Activated CD4-positive, alpha-beta T cell treated with anti-CD3 and anti-CD28 coated beads, Interleukin-2, Interleukin-4, amounts not matched to agents 100 ng/mL and 50 ng/mL, durations not matched to agents 16 hours and 8 hours (primary cell): ENCODE data around the gene GSG1.
A peak's percentile ranks its signal among the peaks of the same experiment; 100 is the strongest.

Experiments used
- DNase-seq: peaks from one replicate; pipeline ENCODE4 v3.0.0-alpha.2; 2020; ENCODE audit warnings: low spot score

Gene GSG1

DNA sequence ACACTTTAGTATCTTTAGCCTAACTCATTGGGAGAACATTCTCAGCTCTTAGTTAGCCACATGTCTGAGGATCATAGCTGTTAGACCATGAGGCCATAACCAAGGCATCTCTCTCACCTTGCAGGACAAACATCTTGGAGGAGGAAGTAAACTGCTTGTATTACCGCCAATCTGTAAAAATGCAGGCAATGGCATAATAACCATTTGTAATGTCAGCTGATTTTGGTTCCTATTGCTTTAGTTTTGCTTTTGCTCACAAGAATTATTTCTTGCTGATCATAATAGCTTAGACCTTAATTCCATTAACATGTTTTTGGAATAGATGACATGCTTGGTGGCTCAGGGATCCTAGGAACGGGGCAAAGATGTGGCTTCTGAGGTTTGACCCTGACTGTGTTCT is 16.4 kb upstream of the GSG1 start:
- DNase-seq: no peak

DNA sequence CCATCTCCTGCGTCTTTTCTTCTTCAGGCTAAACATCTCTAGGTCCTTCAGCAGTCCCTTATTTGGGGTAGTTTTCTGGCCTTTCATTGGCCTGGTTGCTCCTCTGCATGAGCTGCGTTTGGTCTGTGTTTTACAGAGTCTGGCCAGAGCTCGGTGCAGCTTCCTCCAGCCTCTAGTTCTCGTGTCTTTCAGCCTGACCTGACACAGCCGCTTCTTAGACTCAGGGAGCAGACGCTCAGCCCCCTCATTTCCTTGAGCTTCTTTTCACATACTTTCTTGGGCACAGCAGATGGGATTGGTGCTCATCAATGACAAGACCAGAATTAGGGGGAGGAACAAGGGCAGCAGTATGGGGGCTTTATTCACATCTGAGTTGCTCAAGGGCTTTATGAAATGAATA is 13.6 kb upstream of the GSG1 start:
- no peak for DNase-seq

DNA sequence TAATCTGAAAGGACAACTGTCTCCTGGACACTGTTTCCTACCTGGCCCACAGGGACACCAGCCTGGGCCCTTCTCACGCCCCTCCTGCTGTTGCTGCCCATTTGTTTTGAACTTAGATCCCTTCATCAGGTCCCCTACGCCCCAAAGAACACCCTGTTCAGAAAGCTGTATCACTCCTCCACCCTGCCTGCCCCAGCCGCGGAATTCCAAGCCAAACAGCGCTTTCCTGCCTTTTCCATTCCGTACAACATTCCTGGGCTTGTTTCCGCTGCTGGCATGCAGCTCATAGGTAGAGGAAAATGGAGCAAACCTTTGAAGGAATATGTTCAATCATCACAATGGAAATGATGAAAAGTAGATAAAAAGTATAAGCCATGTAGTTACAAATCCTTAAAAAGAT is 12.8 kb upstream of the GSG1 start:
- DNase-seq: no peak

DNA sequence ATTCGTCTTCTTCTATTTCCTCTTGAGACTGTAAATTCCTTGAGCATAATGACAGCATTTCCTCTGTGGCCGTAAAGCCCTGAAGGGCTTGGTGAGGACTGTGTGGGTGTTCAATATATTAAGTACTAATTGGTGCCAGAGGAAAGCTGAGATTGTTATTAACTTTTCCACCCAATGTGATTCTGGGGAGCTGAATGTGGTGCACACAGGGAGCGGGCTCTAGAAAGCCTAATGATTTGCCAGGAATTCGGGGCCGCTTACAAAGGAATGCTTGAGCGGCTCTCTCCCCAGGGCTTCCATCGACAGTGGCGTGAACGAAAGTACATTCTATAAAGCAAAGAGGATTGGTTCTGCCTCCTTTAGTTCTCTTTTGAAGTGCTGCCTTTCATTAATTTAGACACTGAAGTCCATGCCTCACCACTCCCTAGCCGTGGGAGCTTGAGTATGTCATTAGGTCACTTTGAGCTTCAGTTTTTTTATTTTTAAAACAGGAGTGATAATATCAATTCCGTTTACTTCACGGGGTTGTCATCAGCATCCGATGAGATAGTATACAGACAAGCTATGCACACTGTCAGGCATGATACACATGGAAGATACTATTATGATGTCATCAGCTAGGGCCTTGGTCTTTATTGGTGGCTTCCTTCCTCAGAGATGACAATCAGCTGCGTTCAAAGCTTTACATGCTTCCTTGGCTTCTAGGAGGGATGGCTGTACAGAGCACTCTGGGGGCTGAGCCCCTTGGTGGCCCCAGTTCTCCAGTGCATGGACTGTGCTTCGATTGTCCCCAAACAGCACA is 11.0 kb upstream of the GSG1 start:
- DNase-seq: no peak

DNA sequence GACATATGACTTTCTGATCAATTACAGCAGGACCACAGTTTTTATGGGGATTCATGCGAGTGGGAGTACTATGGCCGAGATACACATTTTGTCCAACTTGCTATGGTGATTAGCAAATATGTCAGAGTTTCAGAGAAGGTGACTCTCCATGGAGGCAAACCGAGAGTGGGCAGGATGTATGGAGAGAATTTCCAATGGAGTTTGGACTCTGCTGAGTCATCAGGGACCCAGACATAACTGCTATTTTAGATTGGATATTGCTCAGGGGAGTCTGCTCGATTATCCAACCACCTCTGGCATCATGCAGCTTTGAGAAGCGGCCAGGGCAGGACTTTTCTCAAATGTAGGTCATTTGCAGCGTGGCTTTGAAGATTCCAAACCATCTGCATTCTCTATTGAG is 9.5 kb upstream of the GSG1 start:
- no peak for DNase-seq

DNA sequence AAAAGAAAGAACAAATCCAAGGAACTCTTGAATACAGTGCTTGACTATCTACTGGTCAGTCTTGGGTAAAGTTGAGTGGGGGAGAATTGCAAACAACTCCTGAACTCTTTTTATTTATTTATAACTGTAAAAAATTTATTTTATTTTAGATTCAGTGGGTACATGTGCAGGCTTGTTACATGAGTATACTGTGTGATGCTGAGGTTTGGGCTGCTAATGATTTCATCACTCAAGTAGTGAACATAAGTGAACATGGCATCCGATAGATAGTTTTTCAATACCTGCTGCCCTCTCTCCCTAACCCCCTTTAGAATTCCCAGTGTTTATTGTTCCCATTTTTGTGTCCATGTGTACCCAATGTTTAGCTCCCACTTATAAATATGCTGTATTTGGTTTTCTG is 3.2 kb upstream of the GSG1 start:
- no peak for DNase-seq

DNA sequence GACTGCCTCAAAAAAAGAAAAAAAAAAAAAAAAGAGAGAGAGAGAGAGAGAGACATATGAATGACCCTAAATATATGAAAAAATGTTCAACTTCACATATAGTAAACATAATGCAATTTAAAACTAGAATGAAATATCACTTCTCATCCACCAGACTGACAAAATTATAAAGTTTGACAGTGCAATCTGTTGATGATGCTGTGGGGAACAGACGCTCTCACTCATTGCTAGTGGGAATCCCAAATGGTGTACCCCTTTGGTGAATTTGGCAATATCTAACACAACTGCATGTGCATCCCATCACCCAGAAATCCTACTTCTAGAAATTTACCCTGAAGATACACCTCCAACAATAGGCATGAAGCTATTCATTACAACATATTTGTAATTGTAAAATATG is 2.3 kb upstream of the GSG1 start:
- DNase-seq: no peak

DNA sequence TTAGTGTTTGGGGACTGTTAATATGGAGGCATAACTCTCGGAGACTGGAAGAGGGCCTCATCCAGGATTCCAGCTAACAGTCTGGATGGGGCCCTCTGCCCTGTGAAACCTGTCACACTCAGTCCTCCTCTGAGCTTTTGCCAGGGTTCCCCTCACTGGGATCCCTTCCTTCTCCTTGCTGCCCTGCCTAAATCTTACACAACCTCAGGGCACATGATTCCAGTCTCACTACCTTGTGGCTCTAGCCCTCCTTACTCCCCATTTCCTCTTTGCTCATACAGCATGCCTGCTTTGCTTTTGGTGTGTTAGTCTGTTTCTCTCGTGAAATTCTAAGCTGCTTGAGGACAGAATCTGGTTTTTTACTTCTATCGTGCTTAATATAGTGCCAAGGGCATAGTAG is 942 bp upstream of the GSG1 start:
- DNase-seq: no peak

DNA sequence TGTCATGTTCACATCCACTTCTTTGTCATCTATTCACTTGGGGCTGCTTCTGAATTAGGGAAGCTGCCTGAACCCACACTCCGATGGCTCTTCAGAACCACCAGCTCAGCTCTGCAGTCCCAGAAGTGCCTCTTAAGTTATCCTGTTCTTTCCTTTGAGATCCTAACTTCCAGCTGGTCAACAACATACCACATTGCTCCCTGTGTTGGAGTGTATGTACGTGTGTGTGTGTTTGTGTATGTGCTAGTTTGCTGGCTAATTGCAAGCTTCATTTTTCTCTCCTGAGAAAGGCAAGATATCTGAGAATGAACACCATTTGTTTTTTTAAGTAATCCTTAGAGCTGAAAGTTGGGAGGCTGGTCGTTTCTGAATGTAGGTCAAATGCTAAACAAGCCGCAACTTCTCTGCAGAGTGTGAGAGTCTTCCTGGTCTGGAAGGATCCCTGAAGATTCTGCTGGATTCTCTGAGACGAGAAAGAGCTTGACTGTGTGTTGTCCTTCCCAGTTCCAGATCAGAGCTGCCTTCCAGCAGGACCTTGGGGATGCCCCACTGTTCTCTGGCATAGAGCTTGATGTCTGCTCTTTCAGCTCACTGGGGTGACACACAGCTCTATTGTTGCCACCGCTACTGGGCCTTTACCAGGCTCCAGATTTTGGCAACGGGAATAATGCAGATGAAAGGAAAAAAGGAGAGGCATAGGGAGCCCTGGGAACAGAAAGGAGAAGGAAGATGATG is 839 bp downstream of the GSG1 start:
- no peak for DNase-seq

DNA sequence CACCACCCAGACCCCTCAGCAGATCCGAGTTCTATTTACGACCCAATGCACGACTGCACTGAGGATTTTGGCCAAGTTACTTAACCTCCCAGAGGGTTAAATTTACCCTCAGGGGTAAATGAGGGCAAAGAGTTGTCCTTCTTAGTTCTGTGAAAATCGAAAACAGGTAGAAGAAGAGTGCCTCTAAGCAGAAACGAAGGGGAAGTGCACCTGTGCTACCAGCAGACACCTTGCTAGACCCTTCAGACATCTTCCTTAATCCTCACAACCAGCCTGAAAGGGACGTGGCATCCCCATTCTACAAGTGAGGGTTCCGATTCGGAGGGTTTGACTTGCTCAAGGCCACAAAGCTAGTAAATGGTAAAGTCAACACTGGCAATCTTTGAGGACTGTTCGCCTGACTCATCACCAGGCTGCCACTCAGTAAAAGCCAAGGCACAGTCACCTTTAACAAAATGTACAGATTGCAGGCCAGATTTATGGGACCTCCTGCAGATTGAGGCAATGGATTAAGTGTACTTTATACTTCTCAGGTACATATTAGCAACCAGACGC is 1.6 kb downstream of the GSG1 start:
- DNase-seq: peak; percentile 56

DNA sequence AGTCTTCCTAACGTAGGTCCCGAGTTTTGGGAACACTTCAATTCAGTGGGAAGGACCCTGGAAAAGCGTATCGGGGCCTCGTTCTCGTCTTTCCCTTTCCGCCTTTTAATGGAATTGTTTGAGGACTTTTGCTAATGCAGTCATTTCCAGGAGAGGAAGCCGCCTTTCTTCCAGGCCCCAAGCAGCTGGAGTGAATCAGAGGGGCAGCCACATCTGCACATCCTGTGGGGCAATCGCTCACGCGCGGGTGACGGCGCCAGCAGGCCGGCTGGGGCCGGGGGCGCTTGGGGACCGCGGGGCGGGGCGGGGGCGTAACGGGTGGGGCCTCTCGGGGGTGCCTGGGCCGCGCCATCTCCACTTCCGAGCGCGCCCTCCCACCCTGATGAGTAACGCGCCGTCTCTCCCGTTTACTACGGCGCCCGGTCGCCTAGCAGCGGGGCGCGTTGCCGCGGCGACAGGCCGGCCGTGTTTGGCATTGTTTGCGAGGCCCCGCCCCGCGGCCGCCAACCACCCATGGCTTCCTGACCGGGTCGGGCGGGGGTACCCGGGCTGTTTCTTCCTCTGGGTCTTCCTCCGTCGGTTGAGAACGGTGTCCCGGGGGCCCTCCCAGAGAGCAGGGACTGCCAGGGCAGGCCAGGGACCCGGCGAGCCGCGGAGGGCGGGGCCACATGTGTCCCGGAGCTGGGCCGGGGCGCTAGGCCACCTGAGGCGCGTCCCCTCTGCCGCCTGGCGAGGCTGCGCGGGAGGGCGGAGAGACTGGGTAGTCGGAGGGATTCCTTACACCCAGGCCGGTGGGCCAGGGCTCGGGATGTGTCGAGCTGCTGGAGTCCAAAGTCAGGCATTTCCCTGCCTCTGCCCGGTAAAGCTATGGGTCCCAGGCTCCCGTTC is 2.3 kb downstream of the GSG1 start:
- peak; percentile 90 for DNase-seq

DNA sequence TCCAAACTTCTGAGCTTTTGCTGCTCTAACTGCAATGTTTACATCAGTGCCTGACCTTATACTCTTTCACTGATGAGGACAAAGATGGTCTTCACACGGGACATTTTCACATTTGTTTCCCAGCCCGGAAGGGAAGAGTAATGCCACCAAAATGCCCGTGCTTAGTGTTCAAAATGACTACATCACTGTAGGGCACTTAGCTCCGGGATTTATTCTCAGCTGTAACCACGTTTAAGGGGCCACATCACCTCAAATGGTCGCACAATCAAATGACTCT is 2.9 kb downstream of the GSG1 start:
- no peak for DNase-seq

DNA sequence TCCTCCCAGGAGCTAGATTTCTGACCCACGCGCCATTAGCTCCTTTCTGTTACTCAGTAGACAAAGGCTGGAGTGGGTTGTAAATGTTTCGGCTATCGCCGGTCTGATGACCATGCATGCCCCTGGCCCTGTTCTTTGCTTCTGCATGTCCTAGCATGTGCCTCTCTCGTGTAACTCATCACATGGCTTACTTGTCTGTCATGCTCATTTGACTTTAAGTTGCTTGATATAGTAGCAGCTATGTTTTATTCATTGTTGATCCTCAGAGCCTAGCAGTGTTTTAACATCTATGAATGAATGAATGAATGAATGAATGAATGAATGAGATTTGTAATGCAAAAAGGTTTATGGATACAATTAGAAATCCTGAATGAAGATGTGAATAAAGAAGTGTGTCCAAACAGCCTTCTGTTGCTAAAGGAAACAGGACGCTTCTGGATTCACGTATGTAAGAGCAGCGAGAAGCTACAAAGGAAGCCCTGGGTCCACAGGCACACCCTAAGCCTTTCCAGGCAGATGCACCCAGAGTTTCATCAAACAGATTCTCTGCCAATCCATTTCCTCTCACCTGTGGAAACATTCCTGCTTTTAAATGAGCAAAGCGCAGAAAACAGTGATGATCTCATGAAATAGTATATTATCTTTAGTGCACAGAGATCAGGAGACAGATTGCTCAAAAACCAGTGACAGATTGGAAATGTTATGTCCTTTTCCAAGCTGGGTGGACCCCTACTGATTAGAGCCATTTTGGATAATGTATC is 3.4 kb downstream of the GSG1 start:
- no peak for DNase-seq

DNA sequence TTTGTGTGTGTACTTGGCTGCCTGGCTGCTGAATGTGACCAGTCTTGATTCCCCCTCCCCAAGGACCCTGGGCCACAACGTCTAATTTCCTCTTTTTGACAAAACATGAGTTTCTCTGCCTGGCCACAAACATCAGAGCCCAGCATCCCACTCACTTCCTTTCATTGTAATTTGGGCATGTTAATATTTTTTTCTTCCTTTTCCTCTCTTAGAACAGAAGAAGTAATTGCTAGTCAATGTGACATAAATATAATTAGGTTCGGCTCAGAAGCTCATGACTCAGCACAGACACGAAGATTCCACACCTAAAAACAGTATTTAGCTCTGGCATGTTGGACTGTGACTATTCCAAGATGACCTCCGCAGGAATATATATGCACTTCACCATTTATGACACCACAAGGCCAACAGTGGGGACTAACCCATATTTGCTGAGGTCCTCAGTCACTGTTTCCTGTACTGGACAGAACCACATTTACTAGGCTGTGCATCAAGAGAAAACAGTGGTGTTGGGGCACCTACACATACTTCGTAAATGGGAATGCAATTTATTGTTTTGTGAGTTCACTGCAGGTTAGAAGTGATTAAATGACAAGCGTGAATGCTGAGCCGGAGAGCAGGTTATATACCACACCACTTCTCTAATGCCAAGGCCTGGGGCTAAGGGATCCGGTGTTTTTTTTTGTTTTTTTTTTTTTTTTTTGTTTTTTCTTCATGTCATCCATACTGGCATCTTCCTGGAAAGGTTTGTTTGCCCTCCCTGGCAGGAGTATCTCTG is 4.2 kb downstream of the GSG1 start:
- no peak for DNase-seq

DNA sequence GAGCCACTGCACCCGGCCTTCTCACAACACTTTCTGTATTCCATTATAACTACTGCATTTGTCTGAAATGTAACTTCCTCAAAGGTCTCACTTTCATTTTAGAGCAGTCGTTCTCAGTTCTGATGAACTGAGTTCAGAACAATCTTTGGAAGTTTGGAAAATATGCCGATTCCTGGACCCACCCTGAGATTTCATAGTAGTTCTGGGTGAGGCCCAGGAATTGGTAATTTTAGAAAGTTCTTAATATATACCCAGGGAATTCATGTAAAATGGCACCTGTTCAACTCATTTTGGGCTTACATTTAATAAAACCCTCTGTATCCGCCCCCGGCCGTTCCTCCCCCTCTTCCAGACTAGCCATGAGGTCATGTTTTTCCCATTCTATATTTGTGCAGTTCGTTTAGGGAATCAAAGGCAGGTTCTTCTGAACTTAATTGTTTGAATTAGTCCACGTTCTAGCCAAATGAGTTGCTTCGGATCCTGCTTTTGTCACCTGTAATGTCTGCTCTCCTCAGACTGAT is 5.9 kb downstream of the GSG1 start:
- no peak for DNase-seq

DNA sequence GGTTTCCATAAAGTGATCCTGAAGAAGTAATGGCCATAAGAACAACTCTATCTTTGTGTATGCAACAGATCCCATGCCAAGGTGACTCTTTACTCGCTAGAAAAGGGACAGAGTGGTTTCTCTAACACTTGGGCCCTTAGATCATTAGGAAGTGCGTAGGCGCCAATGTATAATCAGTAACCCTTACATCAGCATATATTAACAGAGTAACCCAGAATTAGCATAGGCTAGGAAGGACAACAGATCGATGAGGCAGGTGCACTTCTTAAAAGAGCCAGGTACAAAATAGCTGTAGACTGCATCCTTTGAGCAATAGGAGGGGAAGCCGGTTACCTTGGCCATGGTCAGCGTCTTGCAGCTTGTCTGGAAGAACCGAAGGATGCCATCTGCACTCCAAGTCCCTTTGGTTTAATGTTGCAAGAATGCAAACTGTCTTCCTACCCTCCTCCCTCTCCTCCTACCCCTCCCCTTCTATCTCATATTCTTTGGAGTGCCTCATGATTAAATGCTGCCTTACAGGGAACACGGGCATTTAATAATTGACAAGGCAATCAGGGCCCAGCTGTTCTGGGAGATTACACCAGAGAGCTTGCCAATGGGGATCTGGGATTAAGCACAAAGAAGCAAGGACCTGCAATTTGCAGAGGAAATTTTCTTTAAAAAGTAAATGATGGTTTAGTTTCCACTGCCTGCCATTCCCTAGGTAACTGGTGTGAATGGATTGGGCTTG is 8.0 kb downstream of the GSG1 start:
- no peak for DNase-seq

DNA sequence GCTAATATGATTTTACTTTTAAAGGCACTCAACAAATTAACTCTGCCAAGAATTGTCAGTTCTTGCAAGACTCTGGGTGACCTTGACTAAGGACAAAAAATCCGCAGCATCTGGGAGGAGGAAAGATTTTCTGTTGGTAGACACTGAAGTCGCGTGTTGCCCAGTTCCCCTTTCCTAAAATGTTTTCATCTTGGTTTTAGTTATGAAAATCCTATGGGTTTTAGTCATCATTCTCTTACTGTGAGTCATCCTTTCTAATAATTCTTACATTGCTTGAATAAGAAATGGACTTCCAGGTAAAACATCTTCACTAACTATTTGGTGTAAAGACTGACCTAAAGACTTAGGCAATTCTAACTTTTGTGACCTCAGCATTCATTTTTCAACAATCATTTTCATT is 9.1 kb downstream of the GSG1 start:
- DNase-seq: peak; percentile 30

DNA sequence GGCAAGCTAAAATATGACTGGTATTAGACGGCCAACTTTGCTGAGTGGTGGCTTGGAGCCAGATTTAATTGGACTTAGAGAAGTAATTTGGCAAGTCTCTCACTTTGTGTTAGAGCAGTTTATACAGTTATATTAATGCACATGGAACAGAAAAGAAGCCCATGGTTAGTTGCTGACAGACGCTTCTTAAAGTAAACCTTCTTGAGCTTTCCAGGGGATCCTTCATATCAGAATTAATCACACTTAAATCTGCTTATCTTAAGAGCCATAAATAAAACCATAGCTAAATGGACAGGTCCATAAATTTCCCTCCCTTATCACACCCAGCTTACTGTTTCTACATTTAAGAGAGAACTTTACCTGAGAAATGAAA is 9.6 kb downstream of the GSG1 start:
- no peak for DNase-seq

DNA sequence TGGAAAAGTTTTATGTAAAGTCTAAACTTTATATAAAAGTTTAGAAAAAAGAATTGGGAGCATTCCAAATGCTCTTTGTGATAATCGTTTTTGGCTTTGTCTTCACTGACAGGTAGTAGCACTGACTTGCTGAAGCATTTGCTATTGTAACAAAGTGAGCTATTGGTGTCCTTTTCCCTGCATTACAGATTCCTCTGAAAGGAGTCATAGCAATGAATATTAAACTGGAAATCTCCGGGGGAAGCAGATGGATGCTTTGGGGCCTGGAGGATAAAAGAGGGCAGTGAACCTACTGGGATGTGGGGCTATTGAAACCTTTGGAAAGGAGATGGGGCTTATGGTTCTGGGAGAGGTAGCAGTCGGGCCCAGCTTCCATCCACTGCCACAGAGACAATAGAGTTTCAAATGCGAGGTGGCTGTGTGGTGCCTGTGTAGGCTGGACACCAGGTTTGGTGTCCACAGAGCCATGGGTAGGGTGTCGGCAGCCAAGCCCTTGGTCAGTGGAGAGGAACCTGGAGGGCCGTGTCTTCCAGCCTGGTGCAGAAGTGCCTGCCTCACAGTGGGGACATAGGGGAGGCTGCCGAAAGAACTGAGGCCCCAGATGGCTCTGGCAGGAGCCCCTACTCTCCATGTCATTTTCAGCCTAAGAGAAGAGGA is 10.1 kb downstream of the GSG1 start:
- no peak for DNase-seq

DNA sequence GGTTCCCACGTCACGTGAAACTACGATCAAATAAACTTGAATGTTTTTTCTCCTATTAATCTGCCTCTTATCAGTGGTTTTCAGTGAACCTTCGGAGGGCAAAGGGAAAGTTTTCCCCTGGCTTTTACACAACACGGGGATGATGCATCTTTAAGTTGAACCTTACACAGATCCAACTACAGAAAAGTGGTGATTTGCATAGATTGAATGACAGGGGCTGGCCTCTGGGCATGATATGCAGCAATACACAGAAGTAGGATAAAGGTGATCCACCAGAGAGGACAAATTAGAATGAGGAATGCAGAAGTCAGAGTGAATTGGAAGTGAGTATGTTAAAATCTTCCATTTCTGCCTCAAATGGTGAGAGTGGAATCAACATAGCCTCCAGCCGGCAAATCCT is 11.6 kb downstream of the GSG1 start:
- DNase-seq: no peak
